Measurements from ENCODE around the gene RUNX3.

DNA sequence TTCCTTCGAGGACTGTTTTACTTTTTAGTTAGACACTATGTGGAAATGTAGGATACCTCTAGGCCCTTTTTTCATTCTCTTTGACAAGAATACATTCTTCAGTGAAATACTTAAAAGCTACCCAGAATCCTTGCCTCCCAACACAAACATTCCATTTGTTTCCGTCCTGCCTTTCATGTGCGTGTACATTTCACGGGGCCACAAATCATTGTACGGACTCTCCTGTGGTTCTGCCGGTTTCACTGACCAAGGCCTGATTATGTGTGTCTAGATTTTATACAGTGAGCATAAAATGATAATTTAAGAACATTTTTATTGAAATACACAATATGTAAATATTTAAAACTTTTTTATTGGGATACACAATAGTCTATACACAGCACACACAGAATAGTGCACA lies 76.4 kb downstream of the RUNX3 start:
- TF ChIP-seq, protein P1, sequence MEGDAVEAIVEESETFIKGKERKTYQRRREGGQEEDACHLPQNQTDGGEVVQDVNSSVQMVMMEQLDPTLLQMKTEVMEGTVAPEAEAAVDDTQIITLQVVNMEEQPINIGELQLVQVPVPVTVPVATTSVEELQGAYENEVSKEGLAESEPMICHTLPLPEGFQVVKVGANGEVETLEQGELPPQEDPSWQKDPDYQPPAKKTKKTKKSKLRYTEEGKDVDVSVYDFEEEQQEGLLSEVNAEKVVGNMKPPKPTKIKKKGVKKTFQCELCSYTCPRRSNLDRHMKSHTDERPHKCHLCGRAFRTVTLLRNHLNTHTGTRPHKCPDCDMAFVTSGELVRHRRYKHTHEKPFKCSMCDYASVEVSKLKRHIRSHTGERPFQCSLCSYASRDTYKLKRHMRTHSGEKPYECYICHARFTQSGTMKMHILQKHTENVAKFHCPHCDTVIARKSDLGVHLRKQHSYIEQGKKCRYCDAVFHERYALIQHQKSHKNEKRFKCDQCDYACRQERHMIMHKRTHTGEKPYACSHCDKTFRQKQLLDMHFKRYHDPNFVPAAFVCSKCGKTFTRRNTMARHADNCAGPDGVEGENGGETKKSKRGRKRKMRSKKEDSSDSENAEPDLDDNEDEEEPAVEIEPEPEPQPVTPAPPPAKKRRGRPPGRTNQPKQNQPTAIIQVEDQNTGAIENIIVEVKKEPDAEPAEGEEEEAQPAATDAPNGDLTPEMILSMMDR (IDR thresholded peaks at IDR 0.05): no peak
- no peak for TF ChIP-seq EZH2 (IDR thresholded peaks at IDR 0.05; ENCODE audit: borderline replicate concordance, insufficient read depth, low read depth, low read length, poor library complexity, severe bottlenecking)
